ENCODE results near the gene NR1H2. TPM values are rescaled to one million over a fixed set of nuclear protein-coding genes. Genes with fewer than 3 reads are reported as not detected.
"Not testable (repeated sequence)": the region's sequence is repeated elsewhere in the genome, so short reads cannot be mapped to it uniquely, and the experiment has no call there.

NR1H2 gene
- total RNA-seq, 1 donor from 2014 or later = 100 TPM

- DNase-seq (peak; percentile 55), ATAC-seq (no peak)
- Histone ChIP-seq H3K4me1 (peaks cover 29% of the 10 kb centered on the region), H3K27me3 (ENCODE audit: low read depth) (peaks cover 15% of the 10 kb centered on the region), H3K9me3 (no peaks in the 10 kb centered on the region), H3K27ac (peak overlapping the region; percentile 82), H3K4me3 (peak overlapping the region; percentile 60), H3K36me3 (no peaks in the 10 kb centered on the region)
- TF ChIP-seq, protein P1, sequence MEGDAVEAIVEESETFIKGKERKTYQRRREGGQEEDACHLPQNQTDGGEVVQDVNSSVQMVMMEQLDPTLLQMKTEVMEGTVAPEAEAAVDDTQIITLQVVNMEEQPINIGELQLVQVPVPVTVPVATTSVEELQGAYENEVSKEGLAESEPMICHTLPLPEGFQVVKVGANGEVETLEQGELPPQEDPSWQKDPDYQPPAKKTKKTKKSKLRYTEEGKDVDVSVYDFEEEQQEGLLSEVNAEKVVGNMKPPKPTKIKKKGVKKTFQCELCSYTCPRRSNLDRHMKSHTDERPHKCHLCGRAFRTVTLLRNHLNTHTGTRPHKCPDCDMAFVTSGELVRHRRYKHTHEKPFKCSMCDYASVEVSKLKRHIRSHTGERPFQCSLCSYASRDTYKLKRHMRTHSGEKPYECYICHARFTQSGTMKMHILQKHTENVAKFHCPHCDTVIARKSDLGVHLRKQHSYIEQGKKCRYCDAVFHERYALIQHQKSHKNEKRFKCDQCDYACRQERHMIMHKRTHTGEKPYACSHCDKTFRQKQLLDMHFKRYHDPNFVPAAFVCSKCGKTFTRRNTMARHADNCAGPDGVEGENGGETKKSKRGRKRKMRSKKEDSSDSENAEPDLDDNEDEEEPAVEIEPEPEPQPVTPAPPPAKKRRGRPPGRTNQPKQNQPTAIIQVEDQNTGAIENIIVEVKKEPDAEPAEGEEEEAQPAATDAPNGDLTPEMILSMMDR (IDR thresholded peaks at IDR 0.05) = no peak
- intact Hi-C loops (cut with DNase I) = no loop called here
These were observed 43.8 kb upstream of the NR1H2 start for GRCh38 chr19:50332244-50333038.

DNA sequence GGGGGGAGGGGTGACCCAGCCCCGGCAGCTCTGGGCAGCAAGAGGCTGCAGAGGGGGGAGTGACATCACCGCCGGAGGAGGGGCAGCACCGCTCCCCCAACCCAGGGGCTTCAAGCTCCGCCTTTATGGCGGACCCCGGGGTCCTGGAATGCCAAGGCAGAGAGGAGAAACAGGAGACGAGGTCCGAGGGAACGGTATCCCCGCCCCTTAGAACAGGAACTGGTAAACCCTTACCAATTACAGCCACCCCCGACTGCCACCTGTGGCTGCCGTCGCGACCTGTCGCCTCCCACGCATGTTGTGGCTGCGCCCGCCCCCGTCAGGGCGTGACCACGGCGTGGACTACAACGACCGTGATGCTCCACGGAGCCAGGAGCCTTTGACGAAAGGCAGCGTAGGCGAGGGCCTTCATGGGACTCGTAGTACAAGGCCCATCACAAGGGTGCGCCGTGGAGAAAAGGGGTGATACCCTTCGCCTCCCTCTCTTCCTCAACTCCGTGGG lies 43.0 kb upstream of the NR1H2 start:
- TF ChIP-seq, protein P1 (IDR thresholded peaks at IDR 0.05) = no peak
- ATAC-seq = peak; percentile 82 to 84
- peaks cover 9% of the 10 kb centered on the region for H3K27me3 ChIP-seq (ENCODE audit: low read depth)

GRCh38 chr19:50333737-50334617 lies 42.3 kb upstream of the NR1H2 start:
- Histone ChIP-seq H3K36me3 (no peaks in the 10 kb centered on the region), H3K9me3 (no peaks in the 10 kb centered on the region), H3K4me3 (peak overlapping the region; percentile 60), H3K27me3 (ENCODE audit: low read depth) (peaks cover 6% of the 10 kb centered on the region), H3K27ac (peak overlapping the region; percentile 82), H3K4me1 (peaks cover 29% of the 10 kb centered on the region)
- intact Hi-C loops (cut with DNase I) = no loop called here
- TF ChIP-seq, protein P1 (IDR thresholded peaks at IDR 0.05) = no peak
- ATAC-seq = peak; percentile 46 to 49
- peak; percentile 86 for DNase-seq

More for the DNA sequence above, 43.0 kb upstream of the NR1H2 start:
- Histone ChIP-seq H3K9me3 (no peaks in the 10 kb centered on the region), H3K27ac (peak overlapping the region; percentile 82), H3K4me1 (peaks cover 29% of the 10 kb centered on the region), H3K36me3 (no peaks in the 10 kb centered on the region), H3K4me3 (peak overlapping the region; percentile 60)
- intact Hi-C loops (cut with DNase I) = no loop called here
- DNase-seq = peak; percentile 98

- peaks cover 6% of the 10 kb centered on the region for H3K27me3 ChIP-seq (ENCODE audit: low read depth)
- no peaks in the 10 kb centered on the region for H3K36me3 ChIP-seq
- DNase-seq = peak; percentile 38
- H3K27ac ChIP-seq = no peak overlapping the region
- no peaks in the 10 kb centered on the region for H3K9me3 ChIP-seq
- peaks cover 23% of the 10 kb centered on the region for H3K4me1 ChIP-seq
- no peak overlapping the region for H3K4me3 ChIP-seq
- intact Hi-C loops (cut with DNase I) = no loop called here
- TF ChIP-seq, protein P1 (IDR thresholded peaks at IDR 0.05) = no peak
- no peak for ATAC-seq
These were observed 41.4 kb upstream of the NR1H2 start for GRCh38 chr19:50334741-50335421.

DNA sequence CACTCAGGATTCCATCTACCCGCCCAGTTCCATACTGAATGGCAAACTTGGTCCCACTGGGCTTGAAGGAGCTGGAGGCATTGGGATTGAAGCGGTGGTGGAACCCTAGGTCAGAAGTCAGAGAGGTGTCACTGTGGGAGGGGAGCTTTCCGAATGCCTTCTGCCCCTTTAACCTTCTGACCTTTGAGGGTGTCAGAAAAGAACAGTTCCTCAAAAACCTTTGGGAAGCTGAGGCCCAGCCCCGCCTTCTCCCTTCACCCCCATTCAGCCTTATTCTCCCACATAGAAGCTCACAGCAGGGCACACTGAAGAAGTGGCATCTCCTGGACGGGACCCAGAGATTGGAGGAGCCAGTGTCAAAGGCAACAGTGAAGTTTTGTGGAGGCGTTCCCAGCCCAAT lies 39.2 kb upstream of the NR1H2 start:
- H3K27ac ChIP-seq; H3K4me3 ChIP-seq; intact Hi-C loops (cut with DNase I); H3K36me3 ChIP-seq; ATAC-seq; H3K27me3 ChIP-seq (ENCODE audit: low read depth); H3K9me3 ChIP-seq: not testable (repeated sequence)
- H3K4me1 ChIP-seq = peaks cover 15% of the 10 kb centered on the region
- peak; percentile 45 for DNase-seq
